ENCODE data around the gene RIMBP3C. TPM values are rescaled to one million over a fixed set of nuclear protein-coding genes. Genes with fewer than 3 reads are reported as not detected.
A peak's percentile ranks its signal among the peaks of the same experiment; 100 is the strongest.
"Not testable (repeated sequence)": the region's sequence is repeated elsewhere in the genome, so short reads cannot be mapped to it uniquely, and the experiment has no call there.

The RIMBP3C gene, protein sequence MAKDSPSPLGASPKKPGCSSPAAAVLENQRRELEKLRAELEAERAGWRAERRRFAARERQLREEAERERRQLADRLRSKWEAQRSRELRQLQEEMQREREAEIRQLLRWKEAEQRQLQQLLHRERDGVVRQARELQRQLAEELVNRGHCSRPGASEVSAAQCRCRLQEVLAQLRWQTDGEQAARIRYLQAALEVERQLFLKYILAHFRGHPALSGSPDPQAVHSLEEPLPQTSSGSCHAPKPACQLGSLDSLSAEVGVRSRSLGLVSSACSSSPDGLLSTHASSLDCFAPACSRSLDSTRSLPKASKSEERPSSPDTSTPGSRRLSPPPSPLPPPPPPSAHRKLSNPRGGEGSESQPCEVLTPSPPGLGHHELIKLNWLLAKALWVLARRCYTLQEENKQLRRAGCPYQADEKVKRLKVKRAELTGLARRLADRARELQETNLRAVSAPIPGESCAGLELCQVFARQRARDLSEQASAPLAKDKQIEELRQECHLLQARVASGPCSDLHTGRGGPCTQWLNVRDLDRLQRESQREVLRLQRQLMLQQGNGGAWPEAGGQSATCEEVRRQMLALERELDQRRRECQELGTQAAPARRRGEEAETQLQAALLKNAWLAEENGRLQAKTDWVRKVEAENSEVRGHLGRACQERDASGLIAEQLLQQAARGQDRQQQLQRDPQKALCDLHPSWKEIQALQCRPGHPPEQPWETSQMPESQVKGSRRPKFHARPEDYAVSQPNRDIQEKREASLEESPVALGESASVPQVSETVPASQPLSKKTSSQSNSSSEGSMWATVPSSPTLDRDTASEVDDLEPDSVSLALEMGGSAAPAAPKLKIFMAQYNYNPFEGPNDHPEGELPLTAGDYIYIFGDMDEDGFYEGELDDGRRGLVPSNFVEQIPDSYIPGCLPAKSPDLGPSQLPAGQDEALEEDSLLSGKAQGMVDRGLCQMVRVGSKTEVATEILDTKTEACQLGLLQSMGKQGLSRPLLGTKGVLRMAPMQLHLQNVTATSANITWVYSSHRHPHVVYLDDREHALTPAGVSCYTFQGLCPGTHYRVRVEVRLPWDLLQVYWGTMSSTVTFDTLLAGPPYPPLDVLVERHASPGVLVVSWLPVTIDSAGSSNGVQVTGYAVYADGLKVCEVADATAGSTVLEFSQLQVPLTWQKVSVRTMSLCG (N-terminal part only)
- under 1 TPM; 0.24 to 0.88 (median 0.40) TPM for polyA plus RNA-seq (ENCODE audit: insufficient read length in 10 of 10)
- long read RNA-seq, donor 1 = 0 reads
- long read RNA-seq, donor 2 = 0 reads
- long read RNA-seq, donor 3 = 0 reads
- long read RNA-seq, donor 4 = 0 reads
- long read RNA-seq, donor 5 = 0 reads
- long read RNA-seq, donor 6, full-length matches to known transcripts = 1 of 1 reads
- long read RNA-seq, donor 6, partial matches to known transcripts = 0 of 1 reads
- long read RNA-seq, donor 6, other reads (novel, unspliced or antisense) = 0 of 1 reads
- long read RNA-seq, donor 7 = 0 reads
- long read RNA-seq, donor 8, full-length matches to known transcripts = 1 of 1 reads
- long read RNA-seq, donor 8, partial matches to known transcripts = 0 of 1 reads
- long read RNA-seq, donor 8, other reads (novel, unspliced or antisense) = 0 of 1 reads
- long read RNA-seq, donor 9 = 0 reads

DNA sequence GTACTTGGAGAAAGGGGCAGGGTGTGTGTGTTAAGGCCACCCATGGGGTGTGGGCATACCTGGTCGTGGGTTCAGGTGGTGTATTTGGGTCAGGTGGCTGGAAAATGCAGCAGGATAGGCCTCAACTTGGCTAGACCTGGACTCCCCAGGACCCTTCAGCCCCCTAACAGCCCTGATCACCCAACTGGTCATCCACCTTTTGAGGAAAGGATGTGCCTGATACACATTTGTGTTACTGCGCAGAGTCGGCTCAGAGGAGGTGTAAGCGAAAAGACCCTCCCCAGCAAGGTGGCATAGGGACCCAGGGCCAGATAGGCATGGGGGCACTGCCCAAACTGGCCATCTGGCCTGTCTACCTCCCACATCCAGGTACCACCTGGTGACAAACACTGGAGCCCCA, at the start of gene RIMBP3C:
Gene RIMBP3C, minus strand, starts transcription at position 101 of the 400 bp plus-strand sequence. CDS start 485 bp downstream, outside the sequence.
- not testable (repeated sequence) for DNase-seq

DNA sequence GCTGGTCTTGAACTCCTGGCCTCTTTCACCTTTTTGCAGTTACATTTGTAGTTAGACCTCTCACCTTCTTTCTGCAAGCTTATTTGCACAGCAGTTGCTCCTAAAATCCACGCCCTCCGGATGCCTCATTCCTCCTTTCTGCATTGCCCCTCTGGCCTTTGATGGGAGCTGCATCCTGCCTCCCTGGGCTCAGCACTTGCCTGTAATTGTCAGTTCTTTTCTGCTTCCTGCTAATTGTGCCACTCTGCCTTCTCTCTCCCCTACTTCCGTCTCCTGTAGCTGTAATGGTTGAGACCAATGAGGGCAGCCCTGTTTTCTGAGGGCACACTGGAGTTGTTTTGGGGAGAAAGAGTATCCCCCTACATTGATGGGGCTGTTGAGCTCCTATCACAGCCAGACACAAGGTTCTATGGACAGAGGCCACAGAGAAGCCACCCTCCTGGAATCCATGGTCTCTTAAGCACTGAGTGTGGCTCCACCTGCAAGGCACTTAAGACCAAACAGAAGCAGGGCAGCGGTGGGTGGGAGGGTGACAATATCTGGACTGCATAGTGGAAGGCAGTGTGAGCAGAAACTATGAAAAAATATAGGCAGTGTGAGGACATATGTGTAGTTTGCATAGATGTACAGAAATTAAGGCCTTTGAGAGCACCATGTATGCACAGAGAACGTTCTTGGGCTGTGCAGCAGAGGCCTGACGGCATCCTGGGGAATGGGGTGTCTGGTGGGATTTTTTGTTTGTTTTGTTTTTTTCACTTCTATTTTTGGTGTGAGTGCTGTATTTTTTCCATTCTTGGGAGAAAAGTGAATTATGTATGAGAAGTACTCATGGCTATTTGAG, 48.0 kb upstream of the RIMBP3C start:
- DNase-seq = no peak

DNA sequence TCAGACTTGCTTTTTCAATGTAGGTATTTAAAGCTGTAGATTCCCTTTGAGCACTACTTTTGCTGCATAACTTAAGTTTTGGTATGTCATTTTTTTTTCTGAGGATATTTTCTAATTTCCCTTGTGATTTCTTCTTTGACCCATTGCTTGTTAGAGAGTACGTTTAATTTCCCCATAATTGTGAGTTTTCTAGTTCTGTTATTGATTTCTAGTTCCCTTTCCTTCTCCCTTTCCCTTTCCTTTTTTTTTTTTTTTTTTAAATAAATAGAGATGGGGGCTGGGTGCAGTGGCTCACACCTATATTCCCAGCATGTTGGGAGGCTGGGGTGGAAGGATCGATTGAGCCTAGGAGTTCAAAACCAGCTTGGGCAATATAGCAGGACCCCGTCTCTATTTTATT, 47.0 kb upstream of the RIMBP3C start:
- DNase-seq = no peak

DNA sequence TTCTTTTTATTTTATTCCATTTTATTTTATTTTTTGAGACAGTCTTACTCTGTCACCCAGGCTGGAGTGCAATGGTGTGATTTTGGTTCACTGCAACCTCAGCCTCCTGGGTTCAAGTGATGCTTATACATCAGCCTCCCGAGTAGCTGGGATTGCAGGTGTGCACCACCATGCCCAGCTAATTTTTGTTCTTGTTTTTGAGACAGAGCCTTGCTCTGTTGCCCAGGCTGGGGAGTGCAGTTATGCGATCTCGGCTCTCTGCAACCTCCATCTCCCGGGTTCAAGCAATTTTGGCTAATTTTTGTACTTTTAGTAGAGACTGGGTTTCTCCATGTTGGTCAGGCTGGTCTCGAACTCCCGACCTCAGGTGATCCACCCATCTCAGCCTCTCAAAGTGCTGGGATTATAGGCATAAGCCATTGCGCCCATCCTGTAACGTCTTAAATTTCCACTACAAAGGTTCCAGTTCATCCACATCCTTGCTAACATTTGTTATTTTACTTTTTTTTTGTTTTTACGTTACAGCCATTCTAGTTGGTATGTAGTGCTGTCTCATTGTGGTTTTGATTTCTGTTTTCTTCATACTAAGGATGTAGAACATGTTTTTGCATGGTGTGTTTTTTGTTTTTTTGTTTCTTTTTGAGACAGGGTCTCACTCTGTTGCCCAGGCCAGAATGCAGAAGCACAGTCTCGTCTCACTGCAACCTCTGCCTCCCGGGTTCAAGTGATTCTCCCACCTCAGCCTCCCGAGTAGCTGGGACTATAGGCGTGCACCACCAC, 45.3 kb upstream of the RIMBP3C start:
- not testable (repeated sequence) for DNase-seq

DNA sequence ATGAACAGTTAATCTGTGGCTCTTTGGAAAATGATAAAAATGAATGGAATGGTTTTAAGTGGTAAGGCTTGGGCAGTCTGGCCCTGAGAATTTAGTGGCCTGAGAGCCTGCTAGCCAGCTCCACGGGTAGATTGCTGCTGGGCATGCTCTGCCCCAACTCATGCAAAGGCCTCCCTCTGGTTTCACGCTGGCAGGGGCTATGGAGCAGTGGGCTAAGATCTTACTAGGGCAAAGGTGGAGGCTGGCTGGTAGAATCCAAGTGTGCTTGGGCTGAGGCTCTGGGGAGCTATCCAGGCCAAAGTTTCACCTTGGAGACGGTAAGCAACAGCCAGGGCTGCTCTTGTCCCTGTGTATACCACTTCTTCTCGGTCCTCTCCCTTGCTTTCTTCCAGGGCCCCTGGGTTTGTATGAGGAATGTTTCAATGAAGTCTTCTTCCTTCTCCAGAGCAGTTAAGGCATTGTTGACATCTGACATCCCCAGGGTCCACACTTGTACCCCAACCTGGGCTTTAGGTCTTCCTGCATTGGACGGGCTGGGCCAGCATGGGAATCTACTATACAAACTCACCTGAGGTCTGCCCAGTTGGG, 43.7 kb upstream of the RIMBP3C start:
- no peak for DNase-seq

GRCh38 chr22:21593406-21594232, 42.4 kb upstream of the RIMBP3C start:
- no peak for DNase-seq

GRCh38 chr22:21592422-21592821, 41.2 kb upstream of the RIMBP3C start:
- no peak for DNase-seq

DNA sequence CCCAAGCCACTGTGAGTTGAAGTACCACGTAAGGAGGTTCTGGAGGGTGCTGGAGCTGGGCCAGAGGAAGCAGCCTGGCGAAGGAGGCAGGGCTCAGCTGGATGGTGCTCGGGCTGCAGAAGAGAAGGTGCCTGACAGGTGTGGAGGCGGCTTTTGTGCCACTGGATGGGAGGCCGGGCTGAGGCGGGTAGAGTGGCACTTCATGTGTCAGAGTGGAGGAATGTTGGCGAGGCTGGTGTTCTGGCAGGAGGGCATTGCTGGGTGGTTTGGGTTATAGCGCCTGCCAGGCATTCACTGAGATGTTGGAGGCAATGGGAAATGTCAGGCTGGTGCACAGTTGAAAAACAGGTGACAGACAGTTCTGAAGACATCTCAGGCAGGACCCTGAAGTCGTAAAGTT, 40.4 kb upstream of the RIMBP3C start:
- no peak for DNase-seq

DNA sequence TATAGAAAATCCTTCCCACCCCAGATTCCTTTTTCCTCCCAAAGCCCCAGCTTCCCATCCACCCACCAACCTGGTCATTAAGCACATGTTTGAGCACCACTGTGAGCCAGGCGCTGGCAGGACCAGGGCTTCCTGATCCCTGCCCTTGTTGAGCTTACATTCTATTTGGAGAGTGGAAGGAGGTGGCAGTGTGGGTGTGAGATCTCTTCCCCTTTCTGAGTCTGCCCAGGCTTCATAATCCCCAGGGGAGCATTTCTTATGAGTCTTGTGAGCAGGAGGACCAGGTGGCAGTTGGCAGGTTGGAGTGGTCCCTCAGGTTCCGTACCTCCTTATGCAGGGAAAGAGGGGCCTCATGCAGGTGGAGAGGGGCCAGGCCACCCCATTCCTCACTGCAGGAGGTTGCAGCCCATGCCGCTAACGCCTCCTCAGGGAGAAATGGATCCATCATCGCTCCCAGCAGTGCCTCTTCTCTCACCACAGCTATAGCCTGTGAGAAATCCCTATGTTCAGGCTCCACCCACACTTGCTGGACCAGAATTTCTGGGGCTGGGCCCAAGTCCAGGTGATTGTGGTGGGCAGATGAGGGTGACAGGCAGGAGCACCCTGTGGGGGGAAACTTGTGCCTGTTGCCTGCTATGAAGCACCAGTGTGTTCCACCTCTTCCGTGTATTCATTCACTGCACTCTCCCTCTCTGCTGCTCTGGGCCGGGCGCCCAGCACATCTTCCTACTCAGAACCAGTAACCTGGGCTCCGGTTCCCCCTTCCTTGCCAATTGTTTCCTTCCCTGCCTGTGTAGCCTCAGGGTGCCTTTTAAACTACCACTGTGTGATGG, 39.8 kb upstream of the RIMBP3C start:
- DNase-seq = no peak

GRCh38 chr22:21589396-21589795, 38.1 kb upstream of the RIMBP3C start:
- DNase-seq = no peak

GRCh38 chr22:21587803-21588611, 36.7 kb upstream of the RIMBP3C start:
- DNase-seq = peak in 1 of 3 donors; percentile 15

DNA sequence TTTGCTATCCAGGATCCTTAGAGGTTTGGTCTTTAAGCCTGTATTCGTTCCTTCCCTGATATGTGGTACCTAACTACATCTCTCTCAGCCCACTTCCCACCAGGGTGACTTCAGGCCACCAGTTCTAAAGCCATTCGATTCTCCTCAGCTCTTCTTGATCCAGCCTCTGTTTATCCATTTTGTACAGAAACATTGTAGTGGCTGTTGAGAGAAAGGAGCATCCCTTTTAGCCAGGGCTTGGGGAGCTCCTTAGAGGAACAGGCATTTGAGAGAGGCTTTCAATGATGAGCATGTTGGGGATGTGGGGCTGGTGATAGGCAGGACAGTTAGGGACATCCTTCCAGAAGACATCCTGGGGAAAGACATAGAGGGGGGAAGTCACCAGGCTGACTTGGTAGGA, 34.1 kb upstream of the RIMBP3C start:
- DNase-seq = no peak

DNA sequence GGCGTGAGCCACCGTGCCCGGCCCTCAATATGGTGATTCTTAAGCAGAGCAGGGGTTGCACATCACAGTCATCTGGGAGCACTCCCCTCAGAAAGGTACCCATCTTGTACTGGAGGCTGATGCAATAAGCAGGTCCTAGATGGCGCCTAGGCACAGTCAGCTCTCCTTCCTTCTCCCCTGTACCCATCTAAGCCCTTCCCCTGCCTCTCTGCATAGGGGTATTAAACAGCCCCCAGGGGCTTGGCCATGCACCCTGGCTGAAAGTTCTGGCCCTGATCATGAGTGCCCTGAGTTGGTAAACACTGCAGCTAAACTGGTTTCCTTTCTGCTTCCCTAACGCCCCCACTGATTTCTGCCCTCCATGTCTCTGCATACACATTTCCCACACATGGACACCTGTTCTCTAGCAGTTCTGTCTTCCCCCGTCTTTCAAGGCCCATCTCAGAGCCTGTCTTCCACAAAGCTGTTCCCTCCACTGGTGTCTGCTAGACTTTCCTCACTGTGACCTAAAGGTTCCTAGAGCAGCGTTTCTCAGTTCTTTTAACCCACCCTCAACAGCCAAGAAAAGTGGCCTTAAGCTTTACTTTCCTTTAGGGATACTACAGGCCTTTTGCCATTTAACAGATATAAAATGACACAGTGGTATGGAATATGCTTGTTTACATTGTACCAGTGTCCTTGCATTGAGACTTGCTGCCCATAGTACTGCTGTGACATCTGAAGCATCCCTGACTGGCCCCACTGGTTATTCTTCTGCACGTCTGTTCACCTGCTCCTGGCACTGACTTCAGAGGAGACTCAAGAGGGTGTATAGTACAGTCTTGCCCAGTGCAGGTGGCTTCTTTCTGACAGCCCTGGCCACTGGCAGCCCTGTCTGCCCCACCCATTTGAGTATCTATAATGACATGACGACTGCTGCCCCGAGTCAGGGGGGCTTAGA, 31.8 kb upstream of the RIMBP3C start:
- DNase-seq = no peak

GRCh38 chr22:21581009-21581713, 29.9 kb upstream of the RIMBP3C start:
- not testable (repeated sequence) for DNase-seq
